HCT116 (cell line): ENCODE data around the gene C1orf21. TPM values are rescaled to one million over a fixed set of nuclear protein-coding genes. Genes with fewer than 3 reads are reported as not detected.

Source experiments
- ATAC-seq: fragments of 200-7000 bp; cut with Tn5 transposase; 2 replicates; pipeline ENCODE4 v1.9.1; 2020; ENCODE audit warnings: mild to moderate bottlenecking, moderate library complexity
- BruUV-seq: library from RNA; stranded (reverse); fragments of 400-500 nt; replicated peaks from 2 replicates; lab custom pipeline; 2021; lab: Mats Ljungman, UMichigan
- CTCF ChIA-PET: fragments of 300-600 bp; sonication (Branson Sonifier 250); formaldehyde crosslinking; loops from one replicate; lab custom pipeline; 2021; ENCODE audit warnings: antibody characterized with exemption; lab: Charles Lee
- POLR2A ChIA-PET: fragments of 300-600, 350-600 bp; sonication (Branson Sonifier 250); formaldehyde crosslinking; loops from one replicate; lab custom pipeline; 2021; ENCODE audit warnings: antibody characterized with exemption; lab: Charles Lee
- RAD21 ChIA-PET, 2 experiments: fragments of 300-600 bp; sonication (Branson Sonifier 250); formaldehyde crosslinking; loops; one replicate each; lab custom pipeline; 2023; ENCODE audit warnings: low total read pairs in 2 of 2; ENCODE audit not compliant: uncharacterized antibody in 2 of 2, unreplicated experiment in 2 of 2, low non-redundant PET in 1 of 2; lab: Charles Lee
- DNase-seq: peaks from one replicate; pipeline ENCODE4 v3.0.0-alpha.2; 2010; ENCODE audit warnings: low read depth, low spot score
- H2AFZ ChIP-seq: fragments of 200-600 bp; shearing (Covaris generic), sonication (generic); 2 replicates; pipeline ENCODE4 v1.6.1; 2017; ENCODE audit warnings: low read depth, mixed run types, mixed read lengths, antibody characterized with exemption, low read length; ENCODE audit not compliant: poor library complexity, severe bottlenecking
- H3K27ac ChIP-seq: 2 replicates; pipeline ENCODE4 v1.5.1; 2012; ENCODE audit warnings: low read depth, low read length
- H3K27me3 ChIP-seq: fragments of 200-600 bp; sonication (generic); 2 replicates; pipeline ENCODE4 v1.6.1; 2016; ENCODE audit warnings: mixed run types, low read length, mixed read lengths; ENCODE audit not compliant: insufficient read depth
- H3K36me3 ChIP-seq, 2 experiments: fragments of 200-500 bp in 1 of 2; fragments of 200-600 bp in 1 of 2; sonication (Bioruptor generic) in 1 of 2; sonication (generic) in 1 of 2; 2 replicates each; pipeline versions ENCODE4 v1.5.1 to v1.6.1; 2014 to 2016; ENCODE audit warnings: low read length in 2 of 2, inconsistent platforms in 1 of 2, mixed read lengths in 1 of 2, mixed run types in 1 of 2; ENCODE audit not compliant: insufficient read depth in 2 of 2, control insufficient read depth in 1 of 2
- H3K4me1 ChIP-seq, 2 experiments: fragments of 200-600 bp in 1 of 2; sonication (generic) in 1 of 2; 2 replicates each; pipeline versions ENCODE4 v1.5.1 to v1.6.1; 2012 to 2017; ENCODE audit warnings: low read length in 2 of 2, inconsistent platforms in 1 of 2, mild to moderate bottlenecking in 1 of 2, mixed read lengths in 1 of 2, mixed run types in 1 of 2, moderate library complexity in 1 of 2; ENCODE audit not compliant: insufficient read depth in 2 of 2, control insufficient read depth in 1 of 2
- H3K4me2 ChIP-seq: fragments of 200-600 bp; sonication (generic); 2 replicates; pipeline ENCODE4 v1.6.1; 2017; ENCODE audit warnings: mixed run types, low read length, mixed read lengths
- H3K4me3 ChIP-seq, 2 experiments: fragments of 200-600 bp in 1 of 2; sonication (generic) in 1 of 2; replicated peaks in 1 of 2; 2 replicates each; pipeline ENCODE4 v1.5.1; 2011 to 2016; ENCODE audit warnings: low read length in 2 of 2, control low read depth in 1 of 2, low read depth in 1 of 2, mild to moderate bottlenecking in 1 of 2, mixed read lengths in 1 of 2, mixed run types in 1 of 2
- H3K79me2 ChIP-seq: fragments of 200-600 bp; sonication (generic); 2 replicates; pipeline ENCODE4 v1.6.1; 2017; ENCODE audit warnings: mild to moderate bottlenecking, mixed run types, low read length, moderate library complexity, mixed read lengths; ENCODE audit not compliant: insufficient read depth
- H3K9ac ChIP-seq: fragments of 200-600 bp; sonication (generic); 2 replicates; pipeline ENCODE4 v1.6.1; 2016; ENCODE audit warnings: low read length, mixed read lengths
- H3K9me2 ChIP-seq: fragments of 200-600 bp; sonication (generic), shearing (Covaris generic); 2 replicates; pipeline ENCODE4 v1.6.1; 2017; ENCODE audit warnings: mixed run types, mild to moderate bottlenecking, moderate library complexity; ENCODE audit not compliant: insufficient read depth
- H3K9me3 ChIP-seq, 2 experiments: fragments of 200-500 bp in 1 of 2; fragments of 200-600 bp in 1 of 2; sonication (Bioruptor generic) in 1 of 2; sonication (generic) in 1 of 2; 2 replicates each; pipeline ENCODE4 v1.6.1; 2014 to 2017; ENCODE audit warnings: low read length in 2 of 2, mixed read lengths in 2 of 2, inconsistent platforms in 1 of 2, low read depth in 1 of 2, mild to moderate bottlenecking in 1 of 2, mixed run types in 1 of 2, moderate library complexity in 1 of 2; ENCODE audit not compliant: control insufficient read depth in 1 of 2, insufficient read depth in 1 of 2
- H4K20me1 ChIP-seq: fragments of 200-600 bp; sonication (generic), shearing (Covaris generic); 2 replicates; pipeline ENCODE4 v1.6.1; 2017; ENCODE audit warnings: mixed run types, mild to moderate bottlenecking, moderate library complexity; ENCODE audit not compliant: insufficient read depth
- ATF3 ChIP-seq: IDR thresholded peaks from 2 replicates; pipeline ENCODE4 v1.6.1; 2012
- CBX3 ChIP-seq: IDR thresholded peaks from 2 replicates; pipeline ENCODE4 v1.6.1; 2012; ENCODE audit warnings: low read depth
- CEBPB ChIP-seq: IDR thresholded peaks from 2 replicates; pipeline ENCODE4 v1.6.1; 2012; ENCODE audit warnings: low read depth
- EGR1 ChIP-seq: IDR thresholded peaks from 2 replicates; pipeline ENCODE4 v1.6.1; 2012; ENCODE audit warnings: low read depth
- ELF1 ChIP-seq: IDR thresholded peaks from 2 replicates; pipeline ENCODE4 v1.6.1; 2012; ENCODE audit warnings: low read depth, borderline replicate concordance
- EZH2phosphoT487 ChIP-seq: fragments of 200-600 bp; IDR thresholded peaks from 2 replicates; pipeline ENCODE4 v1.6.1; 2018; ENCODE audit warnings: antibody characterized with exemption, borderline replicate concordance
- FOSL1 ChIP-seq: IDR thresholded peaks from 2 replicates; pipeline ENCODE4 v1.6.1; 2012; ENCODE audit warnings: low read depth
- JUND ChIP-seq: IDR thresholded peaks from 2 replicates; pipeline ENCODE4 v1.6.1; 2012
- MAX ChIP-seq: IDR thresholded peaks from 2 replicates; pipeline ENCODE4 v1.6.1; 2012
- POLR2A ChIP-seq: IDR thresholded peaks from 2 replicates; pipeline ENCODE4 v1.7.0; 2011; ENCODE audit warnings: borderline replicate concordance; ENCODE audit not compliant: insufficient read depth, insufficient read length; ENCODE audit errors: extremely low read depth
- POLR2AphosphoS5 ChIP-seq: IDR thresholded peaks from 2 replicates; pipeline ENCODE4 v1.6.1; 2011; ENCODE audit warnings: mild to moderate bottlenecking, low read depth, low read length, moderate library complexity
- RAD21 ChIP-seq: IDR thresholded peaks from 2 replicates; pipeline ENCODE4 v1.6.1; 2012; ENCODE audit warnings: low read depth, mild to moderate bottlenecking
- REST ChIP-seq: IDR thresholded peaks from 2 replicates; pipeline ENCODE4 v1.6.1; 2012; ENCODE audit warnings: low read depth
- SIN3A ChIP-seq: IDR thresholded peaks from 2 replicates; pipeline ENCODE4 v1.6.1; 2012; ENCODE audit warnings: low read depth
- SP1 ChIP-seq: IDR thresholded peaks from 2 replicates; pipeline ENCODE4 v1.6.1; 2012; ENCODE audit warnings: low read depth
- SRF ChIP-seq: IDR thresholded peaks from 2 replicates; pipeline ENCODE4 v1.6.1; 2012; ENCODE audit warnings: low read depth
- TCF7L2 ChIP-seq: IDR thresholded peaks from 2 replicates; pipeline ENCODE4 v1.7.0; 2011; ENCODE audit warnings: borderline replicate concordance, inconsistent platforms; ENCODE audit not compliant: insufficient read depth, insufficient read length; ENCODE audit errors: extremely low read depth
- YY1 ChIP-seq: IDR thresholded peaks from 2 replicates; pipeline ENCODE4 v1.6.1; 2011; ENCODE audit warnings: low read length, low read depth, moderate library complexity, mild to moderate bottlenecking; ENCODE audit not compliant: insufficient replicate concordance; ENCODE audit errors: extremely low read depth
- ZBTB33 ChIP-seq: IDR thresholded peaks from 2 replicates; pipeline ENCODE4 v1.6.1; 2011; ENCODE audit warnings: mild to moderate bottlenecking, low read length, moderate library complexity; ENCODE audit not compliant: insufficient replicate concordance; ENCODE audit errors: extremely low read depth
- ZNF274 ChIP-seq: fragments of 200-500 bp; sonication (Bioruptor generic); IDR thresholded peaks from 2 replicates; pipeline ENCODE4 v1.6.1; 2014; ENCODE audit warnings: mild to moderate bottlenecking, low read depth, low read length, inconsistent platforms
- intact Hi-C: fragments of 100-400 bp; cut with micrococcal nuclease; formaldehyde crosslinking; loops from 2 replicates; pipeline ENCODE4 v1.10.0; 2022
- total RNA-seq: library from RNA; stranded (reverse); gene quantifications from one replicate; pipeline ENCODE4 v1.2.1, GENCODE V29; 2021; ENCODE audit not compliant: unreplicated experiment

C1orf21 gene
- total RNA-seq, 1 experiment from 2014 or later = 8.9 TPM

GRCh38 chr1:184399192-184399847 is 12.5 kb downstream of the C1orf21 start:
- H3K4me3 ChIP-seq = no peak overlapping the region
- ATAC-seq = no peak

More at GRCh38 chr1:184399192-184399847, 12.5 kb downstream of the C1orf21 start:
- no peaks in the 10 kb centered on the region for H3K4me1 ChIP-seq
- no peaks in the 10 kb centered on the region for H3K9me3 ChIP-seq
- CTCF ChIA-PET = interaction anchor here (0.7 kb wide), 1 partner anchor 31 kb away, joined by 5 read pairs; no protein-coding TSS in a partner anchor
- no peak for TF ChIP-seq TCF7L2
- TF ChIP-seq ELF1 = no peak
- TF ChIP-seq POLR2A = no peak
- TF ChIP-seq EZH2phosphoT487 = no peak
- no peak for TF ChIP-seq CEBPB
- TF ChIP-seq YY1 = no peak
- TF ChIP-seq SP1 = no peak
- TF ChIP-seq REST = no peak
- TF ChIP-seq JUND = no peak
- TF ChIP-seq POLR2AphosphoS5 = no peak
- no peak for TF ChIP-seq FOSL1
- TF ChIP-seq MAX = no peak
- no peak for TF ChIP-seq ZNF274
- TF ChIP-seq RAD21 = no peak
- no peak for TF ChIP-seq EGR1
- no peak for TF ChIP-seq CBX3
- no peak for TF ChIP-seq SIN3A
- no peak for TF ChIP-seq ZBTB33
- no peak for TF ChIP-seq ATF3
- TF ChIP-seq SRF = no peak
- POLR2A ChIA-PET = interaction anchor here (0.6 kb wide), 1 partner anchor 12 kb away, joined by 4 read pairs; the partner anchor contains the start of gene C1orf21
- H2AFZ ChIP-seq = no peak overlapping the region
- RAD21 ChIA-PET = interaction anchor here in 1 of 2 experiments (0.6 kb wide), 1 partner anchor 112 kb away, joined by 3 read pairs; no protein-coding TSS in a partner anchor
- no peak overlapping the region for H3K27ac ChIP-seq
- intact Hi-C loops = no loop called here
- no peak overlapping the region for H3K4me2 ChIP-seq
- H4K20me1 ChIP-seq = no peaks in the 10 kb centered on the region
- H3K79me2 ChIP-seq = no peaks in the 10 kb centered on the region
- DNase-seq = no peak
- H3K36me3 ChIP-seq = no peaks in the 10 kb centered on the region
- no peaks in the 10 kb centered on the region for H3K9me2 ChIP-seq
- BruUV-seq = no TSS peak
- no peaks in the 10 kb centered on the region for H3K27me3 ChIP-seq
- no peak overlapping the region for H3K9ac ChIP-seq
